Measurements from ENCODE around the gene FOXA2.
A peak's percentile ranks its signal among the peaks of the same experiment; 100 is the strongest.
"Not testable (repeated sequence)": the region's sequence is repeated elsewhere in the genome, so short reads cannot be mapped to it uniquely, and the experiment has no call there.

Gene FOXA2

GRCh38 chr20:22584522-22584921 lies at the start of gene FOXA2:
Gene FOXA2, minus strand, starts transcription at chr20:22584572. Its CDS starts 294 bp downstream, at chr20:22584278.
- no peak for DNase-seq (ENCODE audit: low read depth)

- no peak for DNase-seq (ENCODE audit: low read depth)
Observed at GRCh38 chr20:22630701-22631100, 46.3 kb upstream of the FOXA2 start.

GRCh38 chr20:22629927-22630326 lies 45.6 kb upstream of the FOXA2 start:
- no peak for DNase-seq (ENCODE audit: low read depth)

GRCh38 chr20:22629447-22629846 lies 45.1 kb upstream of the FOXA2 start:
- no peak for DNase-seq (ENCODE audit: low read depth)

- DNase-seq (ENCODE audit: low read depth) = no peak
Observed at GRCh38 chr20:22626496-22626895, 42.1 kb upstream of the FOXA2 start.

- peak; percentile 1 for DNase-seq (ENCODE audit: low read depth)
Observed at GRCh38 chr20:22623211-22623610, 38.8 kb upstream of the FOXA2 start.

- no peak for DNase-seq (ENCODE audit: low read depth)
Observed at GRCh38 chr20:22620342-22620741, 36.0 kb upstream of the FOXA2 start.

GRCh38 chr20:22619806-22620205 lies 35.4 kb upstream of the FOXA2 start:
- no peak for DNase-seq (ENCODE audit: low read depth)

- no peak for DNase-seq (ENCODE audit: low read depth)
Observed at GRCh38 chr20:22619272-22619671, 34.9 kb upstream of the FOXA2 start.

- DNase-seq (ENCODE audit: low read depth) = peak; percentile 11
Observed at GRCh38 chr20:22617160-22617559, 32.8 kb upstream of the FOXA2 start.

- no peak for DNase-seq (ENCODE audit: low read depth)
Observed at GRCh38 chr20:22616551-22616950, 32.2 kb upstream of the FOXA2 start.

GRCh38 chr20:22615425-22615824 lies 31.1 kb upstream of the FOXA2 start:
- DNase-seq (ENCODE audit: low read depth) = no peak

- DNase-seq (ENCODE audit: low read depth) = no peak
Observed at GRCh38 chr20:22611636-22612035, 27.3 kb upstream of the FOXA2 start.

- no peak for DNase-seq (ENCODE audit: low read depth)
Observed at GRCh38 chr20:22607695-22608094, 23.3 kb upstream of the FOXA2 start.

- DNase-seq (ENCODE audit: low read depth) = no peak
Observed at GRCh38 chr20:22604815-22605214, 20.4 kb upstream of the FOXA2 start.

- no peak for DNase-seq (ENCODE audit: low read depth)
Observed at GRCh38 chr20:22601361-22602141, 17.2 kb upstream of the FOXA2 start.

- not testable (repeated sequence) for DNase-seq (ENCODE audit: low read depth)
Observed at GRCh38 chr20:22599258-22599657, 14.9 kb upstream of the FOXA2 start.

- DNase-seq (ENCODE audit: low read depth) = no peak
Observed at GRCh38 chr20:22597303-22597702, 12.9 kb upstream of the FOXA2 start.

GRCh38 chr20:22590662-22591061 lies 6.3 kb upstream of the FOXA2 start:
- DNase-seq (ENCODE audit: low read depth) = no peak

- DNase-seq (ENCODE audit: low read depth) = no peak
Observed at GRCh38 chr20:22586645-22587310, 2.4 kb upstream of the FOXA2 start.

- no peak for DNase-seq (ENCODE audit: low read depth)
Observed at GRCh38 chr20:22585786-22586493, 1.6 kb upstream of the FOXA2 start.

GRCh38 chr20:22584922-22585785 lies 782 bp upstream of the FOXA2 start:
- no peak for DNase-seq (ENCODE audit: low read depth)
